Activated CD4-positive, alpha-beta memory T cell treated with anti-CD3 and anti-CD28 coated beads for 36 hours (primary cell): ENCODE data around the gene THUMPD3. TPM values are rescaled to one million over a fixed set of nuclear protein-coding genes. Genes with fewer than 3 reads are reported as not detected.

ENCODE experiments used
- CTCF ChIA-PET: fragments of 350-600 bp; sonication (Branson Sonifier 250); formaldehyde crosslinking; loops from one replicate; lab custom pipeline; 2021; ENCODE audit warnings: antibody characterized with exemption, inconsistent platforms; lab: Charles Lee
- POLR2A ChIA-PET: fragments of 350-600 bp; sonication (Branson Sonifier 250); formaldehyde crosslinking; loops from one replicate; lab custom pipeline; 2021; ENCODE audit warnings: antibody characterized with exemption; lab: Charles Lee
- DNase-seq: peaks from one replicate; pipeline ENCODE4 v3.0.0-alpha.2; 2020
- H3K27ac Mint-ChIP-seq: one replicate; pipeline ENCODE4 v1.8.0; 2021; ENCODE audit warnings: mixed read lengths
- H3K27me3 Mint-ChIP-seq: one replicate; pipeline ENCODE4 v1.8.0; 2021; ENCODE audit warnings: mixed read lengths
- H3K36me3 Mint-ChIP-seq: one replicate; pipeline ENCODE4 v1.8.0; 2021; ENCODE audit warnings: mixed read lengths
- H3K4me1 Mint-ChIP-seq: one replicate; pipeline ENCODE4 v1.8.0; 2021; ENCODE audit warnings: low read depth, mixed read lengths
- H3K4me3 Mint-ChIP-seq: one replicate; pipeline ENCODE4 v1.8.0; 2021; ENCODE audit warnings: mild to moderate bottlenecking, mixed read lengths
- H3K9me3 Mint-ChIP-seq: one replicate; pipeline ENCODE4 v1.8.0; 2021; ENCODE audit warnings: mixed read lengths
- intact Hi-C: fragments of 100-400 bp; cut with micrococcal nuclease; formaldehyde crosslinking; loops from one replicate; pipeline ENCODE4 v1.15.1; 2023
- total RNA-seq, 2 experiments: library from RNA; stranded (reverse); gene quantifications; one replicate each; pipeline ENCODE4 v1.2.3, GENCODE V29; 2021

The THUMPD3 gene
- total RNA-seq, 2 experiments from 2014 or later, result 55.8 to 60.6 TPM

- no peak overlapping the region for H3K4me3 Mint-ChIP-seq
- ChIA-PET CTCF (interaction anchor here (0.7 kb wide), 1 partner anchor 90 kb away, joined by 3 read pairs; no protein-coding TSS in a partner anchor), POLR2A (interaction anchor here (1.3 kb wide), 1 partner anchor 15 kb away, joined by 3 read pairs; no protein-coding TSS in a partner anchor)
- H3K9me3 Mint-ChIP-seq, result no peaks in the 10 kb centered on the region
- H3K27me3 Mint-ChIP-seq, result no peaks in the 10 kb centered on the region
- no peak for DNase-seq
- intact Hi-C loops, result loop anchor here (1.0 kb wide), 1 partner anchor 11 kb away; no protein-coding TSS in a partner anchor
- peak overlapping the region; percentile 77 for H3K27ac Mint-ChIP-seq
- H3K4me1 Mint-ChIP-seq, result peaks cover 60% of the 10 kb centered on the region
- H3K36me3 Mint-ChIP-seq, result peaks cover 7% of the 10 kb centered on the region
These were observed 47.4 kb downstream of the THUMPD3 start for GRCh38 chr3:9409981-9410854.

DNA sequence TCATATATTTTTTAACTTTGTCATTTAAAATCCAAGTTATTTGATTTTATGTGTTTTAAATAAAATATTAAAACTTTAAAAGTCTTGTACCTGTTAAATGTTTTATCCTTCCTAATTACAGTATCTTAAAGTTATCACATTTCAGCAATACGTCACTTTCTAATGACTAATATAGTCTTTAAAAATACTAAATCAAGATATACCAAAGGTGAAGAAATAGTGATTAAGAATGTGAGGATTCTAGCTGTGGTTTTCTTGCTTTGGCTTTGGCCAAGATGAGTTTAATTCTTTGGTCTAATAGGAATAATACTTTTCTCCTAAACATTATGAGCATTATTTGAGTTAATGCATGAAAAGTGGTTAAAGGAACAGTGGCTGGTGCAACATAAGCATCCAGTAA lies 48.4 kb downstream of the THUMPD3 start:
- CTCF ChIA-PET, result no interaction called here
- intact Hi-C loops, result no loop called here
- no peak overlapping the region for H3K27ac Mint-ChIP-seq

GRCh38 chr3:9412293-9412692 lies 49.4 kb downstream of the THUMPD3 start:
- intact Hi-C loops, result no loop called here
- H3K4me3 Mint-ChIP-seq, result no peak overlapping the region
- H3K4me1 Mint-ChIP-seq, result peaks cover 56% of the 10 kb centered on the region
- DNase-seq, result no peak
- no peaks in the 10 kb centered on the region for H3K27me3 Mint-ChIP-seq
- H3K27ac Mint-ChIP-seq, result no peak overlapping the region
- H3K36me3 Mint-ChIP-seq, result peaks cover 14% of the 10 kb centered on the region
- ChIA-PET POLR2A (no interaction called here), CTCF (interaction anchor here (1.4 kb wide), 1 partner anchor 13 kb away, joined by 4 read pairs; no protein-coding TSS in a partner anchor)
- H3K9me3 Mint-ChIP-seq, result no peaks in the 10 kb centered on the region

More for the DNA sequence above, 48.4 kb downstream of the THUMPD3 start:
- POLR2A ChIA-PET, result no interaction called here
- no peak for DNase-seq
- H3K9me3 Mint-ChIP-seq, result no peaks in the 10 kb centered on the region
- no peak overlapping the region for H3K4me3 Mint-ChIP-seq
- peaks cover 12% of the 10 kb centered on the region for H3K36me3 Mint-ChIP-seq
- no peaks in the 10 kb centered on the region for H3K27me3 Mint-ChIP-seq
- peaks cover 62% of the 10 kb centered on the region for H3K4me1 Mint-ChIP-seq

DNA sequence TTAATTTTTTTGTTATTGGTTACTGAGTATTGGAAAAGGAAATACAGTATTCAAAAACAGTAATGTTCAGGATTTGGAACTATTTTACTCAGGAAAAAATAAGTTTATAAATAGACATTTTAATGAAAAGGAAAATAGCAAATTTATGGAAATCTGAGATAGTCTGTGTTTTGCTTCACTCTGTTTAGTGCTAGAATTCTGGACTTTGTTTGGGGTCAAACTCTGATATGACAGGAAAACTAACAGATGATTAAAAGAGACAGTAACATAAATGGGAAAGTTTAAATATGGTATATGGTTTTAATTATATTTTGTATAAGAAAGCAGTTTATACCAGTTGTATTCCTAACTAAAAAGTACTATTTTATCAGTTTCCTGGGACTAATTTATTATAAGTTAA lies 52.0 kb downstream of the THUMPD3 start:
- ChIA-PET POLR2A (no interaction called here), CTCF (no interaction called here)
- Mint-ChIP-seq H3K36me3 (peaks cover 13% of the 10 kb centered on the region), H3K9me3 (no peaks in the 10 kb centered on the region), H3K27me3 (no peaks in the 10 kb centered on the region), H3K4me1 (peaks cover 45% of the 10 kb centered on the region), H3K27ac (no peak overlapping the region), H3K4me3 (no peak overlapping the region)
- DNase-seq, result no peak
- intact Hi-C loops, result no loop called here

DNA sequence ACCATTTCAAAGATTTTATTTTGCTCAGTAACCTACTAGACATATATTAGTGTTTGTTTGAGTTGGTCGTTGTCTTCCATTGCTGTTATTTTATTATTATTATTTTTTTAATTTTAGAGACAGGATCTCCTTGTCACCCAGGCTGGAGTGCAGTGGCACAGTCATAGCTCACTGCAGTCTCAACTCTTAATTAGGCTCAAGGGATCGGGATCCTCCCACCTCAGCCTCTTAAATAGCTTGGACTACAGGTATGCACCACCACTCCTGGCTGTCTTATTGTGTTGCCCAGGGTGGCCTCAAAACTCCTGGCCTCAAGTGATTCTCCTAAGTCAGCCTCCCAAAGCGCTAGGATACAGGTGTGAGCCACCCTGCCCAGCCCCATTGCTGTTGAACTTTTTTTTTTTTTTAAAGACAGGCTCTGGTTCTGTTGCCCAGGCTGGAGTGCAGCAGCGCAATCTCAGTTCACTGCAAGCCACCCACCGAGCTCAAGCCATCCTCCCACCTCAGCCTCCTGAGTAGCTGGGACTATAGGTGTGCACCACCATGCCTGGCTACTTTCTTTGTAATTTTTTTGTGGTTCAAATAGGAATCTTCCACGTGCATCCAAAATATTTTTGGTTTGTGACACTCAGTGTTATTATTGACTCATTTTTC lies 52.8 kb downstream of the THUMPD3 start:
- intact Hi-C loops, result no loop called here
- peaks cover 44% of the 10 kb centered on the region for H3K4me1 Mint-ChIP-seq
- POLR2A ChIA-PET, result interaction anchor here (0.8 to 1.7 kb wide), 4 partner anchors 17 to 53 kb away, joined by 3 to 7 read pairs (median 4); partner anchors contain the start of gene THUMPD3
- H3K36me3 Mint-ChIP-seq, result peaks cover 12% of the 10 kb centered on the region
- H3K27me3 Mint-ChIP-seq, result no peaks in the 10 kb centered on the region
- no peak for DNase-seq
- CTCF ChIA-PET, result interaction anchor here (0.6 to 1.2 kb wide), 2 partner anchors 16 to 19 kb away, joined by 3 read pairs; no protein-coding TSS in a partner anchor
- H3K27ac Mint-ChIP-seq, result peak overlapping the region; percentile 10
- H3K9me3 Mint-ChIP-seq, result no peaks in the 10 kb centered on the region
- H3K4me3 Mint-ChIP-seq, result no peak overlapping the region

DNA sequence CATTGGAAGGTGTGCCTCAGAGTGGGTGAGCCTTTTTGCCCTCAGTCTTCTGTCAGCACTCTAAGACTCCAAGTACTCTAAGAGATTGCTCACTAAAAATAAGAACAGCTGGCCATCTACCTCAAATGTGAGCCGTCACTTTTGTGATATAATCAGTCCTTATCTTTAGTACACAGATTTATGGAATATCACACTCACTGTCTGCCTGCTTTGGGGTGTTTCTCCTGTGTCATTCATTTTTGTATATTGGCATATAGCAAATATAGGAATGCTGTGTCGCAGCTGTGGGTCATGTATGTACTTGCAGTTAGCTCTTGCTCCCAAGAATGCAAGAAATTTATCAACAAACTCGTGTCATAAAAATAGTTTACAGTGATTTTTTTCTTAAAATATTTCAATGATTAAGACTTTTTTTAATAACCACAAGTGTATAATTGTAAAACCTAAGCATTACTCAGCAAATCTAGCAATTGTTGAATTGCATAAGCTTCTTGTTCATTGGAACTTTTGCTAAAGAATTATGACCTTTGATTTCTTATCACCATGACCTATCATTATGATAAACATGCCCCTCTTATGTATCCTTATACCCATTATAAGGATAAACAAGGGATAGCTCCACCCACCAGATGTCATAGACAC lies 53.4 kb downstream of the THUMPD3 start:
- no peak for DNase-seq
- H3K4me1 Mint-ChIP-seq, result peaks cover 50% of the 10 kb centered on the region
- H3K4me3 Mint-ChIP-seq, result no peak overlapping the region
- ChIA-PET CTCF (interaction anchor here (0.9 to 1.2 kb wide), 2 partner anchors 20 to 63 kb away, joined by 3 read pairs; no protein-coding TSS in a partner anchor), POLR2A (interaction anchor here (0.8 to 1.7 kb wide), 6 partner anchors 11 to 53 kb away, joined by 3 to 7 read pairs (median 4); partner anchors contain the start of gene THUMPD3)
- intact Hi-C loops, result no loop called here
- no peaks in the 10 kb centered on the region for H3K27me3 Mint-ChIP-seq
- peak overlapping the region; percentile 10 for H3K27ac Mint-ChIP-seq
- H3K9me3 Mint-ChIP-seq, result no peaks in the 10 kb centered on the region
- peaks cover 12% of the 10 kb centered on the region for H3K36me3 Mint-ChIP-seq

- Mint-ChIP-seq H3K36me3 (peaks cover 19% of the 10 kb centered on the region), H3K4me3 (no peak overlapping the region), H3K27ac (peak overlapping the region; percentile 50), H3K4me1 (peaks cover 42% of the 10 kb centered on the region), H3K9me3 (no peaks in the 10 kb centered on the region), H3K27me3 (no peaks in the 10 kb centered on the region)
- DNase-seq, result no peak
- intact Hi-C loops, result loop anchor here (1.0 to 5.0 kb wide), 2 partner anchors 19 to 34 kb away; no protein-coding TSS in a partner anchor
- POLR2A ChIA-PET, result interaction anchor here (0.6 to 2.0 kb wide), 4 partner anchors 20 to 58 kb away, joined by 3 to 9 read pairs (median 6); partner anchors contain the start of genes SETD5 and THUMPD3
- CTCF ChIA-PET, result interaction anchor here (0.7 to 1.6 kb wide), 3 partner anchors 12 to 67 kb away, joined by 3 to 8 read pairs (median 7); partner anchors contain the start of gene THUMPD3
These were observed 58.1 kb downstream of the THUMPD3 start for GRCh38 chr3:9420850-9421549.

- peaks cover 20% of the 10 kb centered on the region for H3K36me3 Mint-ChIP-seq
- H3K27ac Mint-ChIP-seq, result peak overlapping the region; percentile 90
- POLR2A ChIA-PET, result no interaction called here
- intact Hi-C loops, result loop anchor here (1.0 to 5.0 kb wide), 3 partner anchors 25 to 70 kb away; no protein-coding TSS in a partner anchor
- peaks cover 39% of the 10 kb centered on the region for H3K4me1 Mint-ChIP-seq
- no peak overlapping the region for H3K4me3 Mint-ChIP-seq
- no peaks in the 10 kb centered on the region for H3K27me3 Mint-ChIP-seq
- CTCF ChIA-PET, result interaction anchor here (1.1 kb wide), 1 partner anchor 19 kb away, joined by 3 read pairs; no protein-coding TSS in a partner anchor
- H3K9me3 Mint-ChIP-seq, result no peaks in the 10 kb centered on the region
- peak; percentile 40 for DNase-seq
These were observed 60.0 kb downstream of the THUMPD3 start for GRCh38 chr3:9422712-9423424.

DNA sequence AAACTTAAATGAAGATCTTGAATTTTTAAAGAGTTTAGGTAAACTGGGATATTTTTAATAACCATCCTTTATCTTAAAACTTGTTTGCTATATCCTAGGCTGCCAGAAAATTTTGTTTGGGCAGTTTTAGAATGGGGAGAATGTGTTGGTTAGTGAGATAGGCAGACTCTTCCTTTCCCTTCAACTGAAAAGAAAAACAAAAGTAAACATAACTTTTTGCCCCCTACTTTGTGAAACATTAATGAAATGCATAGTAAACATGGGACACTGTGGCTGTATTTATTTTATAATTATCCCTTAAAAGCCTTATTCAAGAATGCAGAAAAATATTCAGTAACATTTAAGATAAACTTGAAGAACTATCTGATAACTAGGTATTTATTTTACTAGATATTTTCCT lies 65.6 kb downstream of the THUMPD3 start:
- ChIA-PET POLR2A (no interaction called here), CTCF (no interaction called here)
- Mint-ChIP-seq H3K27ac (no peak overlapping the region), H3K36me3 (peaks cover 48% of the 10 kb centered on the region), H3K9me3 (no peaks in the 10 kb centered on the region), H3K4me3 (no peak overlapping the region), H3K27me3 (no peaks in the 10 kb centered on the region), H3K4me1 (peaks cover 3% of the 10 kb centered on the region)
- intact Hi-C loops, result no loop called here
- DNase-seq, result no peak

- H3K4me3 Mint-ChIP-seq, result no peak overlapping the region
- POLR2A ChIA-PET, result no interaction called here
- H3K36me3 Mint-ChIP-seq, result peaks cover 57% of the 10 kb centered on the region
- H3K27ac Mint-ChIP-seq, result no peak overlapping the region
- no peak for DNase-seq
- H3K27me3 Mint-ChIP-seq, result no peaks in the 10 kb centered on the region
- H3K9me3 Mint-ChIP-seq, result no peaks in the 10 kb centered on the region
- CTCF ChIA-PET, result no interaction called here
- intact Hi-C loops, result loop anchor here (5.0 kb wide), 1 partner anchor 37 kb away; no protein-coding TSS in a partner anchor
- peaks cover 2% of the 10 kb centered on the region for H3K4me1 Mint-ChIP-seq
These were observed 67.9 kb downstream of the THUMPD3 start for GRCh38 chr3:9430733-9431132.
